Effector memory CD4-positive, alpha-beta T cell (primary cell): ENCODE measurements around the gene DEFB128.

Experiments used
- DNase-seq, 3 donors: peaks; one replicate each; pipeline ENCODE4 v3.0.0-alpha.2; 2020
- H3K27ac ChIP-seq: 2 replicates; pipeline ENCODE4 v1.7.0; 2013; ENCODE audit warnings: mild to moderate bottlenecking, low read length, moderate library complexity; ENCODE audit not compliant: insufficient read depth, poor library complexity, severe bottlenecking
- H3K27me3 ChIP-seq: replicated peaks from 2 replicates; pipeline ENCODE4 v1.7.0; 2013; ENCODE audit warnings: mild to moderate bottlenecking, low read length; ENCODE audit not compliant: insufficient read depth, control insufficient read depth, poor library complexity, severe bottlenecking
- H3K36me3 ChIP-seq: 2 replicates; pipeline ENCODE4 v1.7.0; 2013; ENCODE audit warnings: mild to moderate bottlenecking, low read length, moderate library complexity; ENCODE audit not compliant: control insufficient read depth, insufficient read depth
- H3K4me1 ChIP-seq: 2 replicates; pipeline ENCODE4 v1.7.0; 2013; ENCODE audit warnings: low read length, mild to moderate bottlenecking; ENCODE audit not compliant: control insufficient read depth, insufficient read depth, poor library complexity, severe bottlenecking
- H3K4me3 ChIP-seq: 2 replicates; pipeline ENCODE4 v1.7.0; 2013; ENCODE audit warnings: low read length, low read depth, mild to moderate bottlenecking; ENCODE audit not compliant: insufficient read depth, poor library complexity, severe bottlenecking
- H3K9me3 ChIP-seq: 2 replicates; pipeline ENCODE4 v1.7.0; 2013; ENCODE audit warnings: mild to moderate bottlenecking, low read length, moderate library complexity; ENCODE audit not compliant: control insufficient read depth

The DEFB128 gene

GRCh38 chr20:164618-165017 is 24.9 kb downstream of the DEFB128 start:
- no peaks in the 10 kb centered on the region for H3K36me3 ChIP-seq
- no peak for DNase-seq
- H3K27ac ChIP-seq = no peak overlapping the region
- no peak overlapping the region for H3K4me3 ChIP-seq
- no peaks in the 10 kb centered on the region for H3K4me1 ChIP-seq
- no peaks in the 10 kb centered on the region for H3K9me3 ChIP-seq
- H3K27me3 ChIP-seq = no peaks in the 10 kb centered on the region

GRCh38 chr20:157154-157553 is 32.4 kb downstream of the DEFB128 start, which contains the start of gene DEFB127:
Gene DEFB127 (plus strand): TSS chr20:157454. CDS start chr20:157545, 91 bp downstream.
- no peaks in the 10 kb centered on the region for H3K4me1 ChIP-seq
- no peak within 1 kb of the TSS for H3K27ac ChIP-seq
- peaks cover 8% of the 10 kb centered on the region for H3K27me3 ChIP-seq

GRCh38 chr20:152131-152530 is 37.4 kb downstream of the DEFB128 start:
- H3K9me3 ChIP-seq = no peaks in the 10 kb centered on the region
- H3K4me1 ChIP-seq = no peaks in the 10 kb centered on the region
- no peak overlapping the region for H3K27ac ChIP-seq
- H3K36me3 ChIP-seq = no peaks in the 10 kb centered on the region
- H3K27me3 ChIP-seq = peaks cover 3% of the 10 kb centered on the region
- no peak overlapping the region for H3K4me3 ChIP-seq
- DNase-seq = no peak

More at GRCh38 chr20:157154-157553, 32.4 kb downstream of the DEFB128 start, which contains the start of gene DEFB127:
- DNase-seq = no peak
- H3K4me3 ChIP-seq = no peak within 1 kb of the TSS
- H3K9me3 ChIP-seq = no peaks in the 10 kb centered on the region
- H3K36me3 ChIP-seq = no peaks in the 10 kb centered on the region

GRCh38 chr20:145877-146276 is 43.6 kb downstream of the DEFB128 start:
- Histone ChIP-seq H3K36me3 (no peaks in the 10 kb centered on the region), H3K9me3 (no peaks in the 10 kb centered on the region), H3K4me3 (no peak overlapping the region), H3K27me3 (no peaks in the 10 kb centered on the region), H3K27ac (no peak overlapping the region), H3K4me1 (no peaks in the 10 kb centered on the region)
- DNase-seq = no peak

GRCh38 chr20:142290-142689 is 47.2 kb downstream of the DEFB128 start, which contains the start of gene DEFB126:
Gene DEFB126 (plus strand): TSS chr20:142590. CDS start chr20:142629, 39 bp downstream.
- Histone ChIP-seq H3K4me3 (no peak within 1 kb of the TSS), H3K27me3 (no peaks in the 10 kb centered on the region), H3K4me1 (no peaks in the 10 kb centered on the region), H3K9me3 (no peaks in the 10 kb centered on the region), H3K36me3 (no peaks in the 10 kb centered on the region), H3K27ac (no peak within 1 kb of the TSS)
- DNase-seq = no peak
